ENCODE measurements around the gene TNIK.

- no peak for TF ChIP-seq CTCF (conservative IDR thresholded peaks at IDR 0.05; ENCODE audit: low read length)
- TF ChIP-seq EZH2phosphoT487 (IDR thresholded peaks at IDR 0.05; ENCODE audit: borderline replicate concordance), result no peak
Observed at GRCh38 chr3:171445620-171446204, 14.5 kb downstream of the TNIK start.

Measured in Loucy (cell line).